ENCODE measurements around the gene SCNN1A.

SCNN1A gene

GRCh38 chr12:6310771-6311610 lies 64.4 kb downstream of the SCNN1A start:
- H3K27me3 ChIP-seq: peaks cover 44% of the 10 kb centered on the region
- H3K4me3 ChIP-seq (ENCODE audit: low read depth in 1 of 2, low read length in 1 of 2): peak overlapping the region; percentile 25 to 53
- H3K4me1 ChIP-seq (ENCODE audit: control insufficient read depth in 1 of 2, insufficient read depth in 1 of 2, low read depth in 1 of 2, low read length in 1 of 2): peaks cover 9 to 17% of the 10 kb centered on the region in 2 experiments
- no peak overlapping the region for H3K27ac ChIP-seq
- no peaks in the 10 kb centered on the region for H3K36me3 ChIP-seq
- H3K9me3 ChIP-seq: no peaks in the 10 kb centered on the region
- TF ChIP-seq, protein P1, sequence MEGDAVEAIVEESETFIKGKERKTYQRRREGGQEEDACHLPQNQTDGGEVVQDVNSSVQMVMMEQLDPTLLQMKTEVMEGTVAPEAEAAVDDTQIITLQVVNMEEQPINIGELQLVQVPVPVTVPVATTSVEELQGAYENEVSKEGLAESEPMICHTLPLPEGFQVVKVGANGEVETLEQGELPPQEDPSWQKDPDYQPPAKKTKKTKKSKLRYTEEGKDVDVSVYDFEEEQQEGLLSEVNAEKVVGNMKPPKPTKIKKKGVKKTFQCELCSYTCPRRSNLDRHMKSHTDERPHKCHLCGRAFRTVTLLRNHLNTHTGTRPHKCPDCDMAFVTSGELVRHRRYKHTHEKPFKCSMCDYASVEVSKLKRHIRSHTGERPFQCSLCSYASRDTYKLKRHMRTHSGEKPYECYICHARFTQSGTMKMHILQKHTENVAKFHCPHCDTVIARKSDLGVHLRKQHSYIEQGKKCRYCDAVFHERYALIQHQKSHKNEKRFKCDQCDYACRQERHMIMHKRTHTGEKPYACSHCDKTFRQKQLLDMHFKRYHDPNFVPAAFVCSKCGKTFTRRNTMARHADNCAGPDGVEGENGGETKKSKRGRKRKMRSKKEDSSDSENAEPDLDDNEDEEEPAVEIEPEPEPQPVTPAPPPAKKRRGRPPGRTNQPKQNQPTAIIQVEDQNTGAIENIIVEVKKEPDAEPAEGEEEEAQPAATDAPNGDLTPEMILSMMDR (IDR thresholded peaks at IDR 0.05): no peak

- H3K27ac ChIP-seq: no peak overlapping the region
- no peak overlapping the region for H3K4me3 ChIP-seq (ENCODE audit: low read depth in 1 of 2, low read length in 1 of 2)
- H3K9me3 ChIP-seq: no peaks in the 10 kb centered on the region
- H3K27me3 ChIP-seq: peaks cover 53% of the 10 kb centered on the region
- H3K36me3 ChIP-seq: no peaks in the 10 kb centered on the region
- TF ChIP-seq, protein P1 (IDR thresholded peaks at IDR 0.05): no peak
- H3K4me1 ChIP-seq (ENCODE audit: control insufficient read depth in 1 of 2, insufficient read depth in 1 of 2, low read depth in 1 of 2, low read length in 1 of 2): peaks cover 9 to 17% of the 10 kb centered on the region in 2 experiments
These were observed 67.8 kb downstream of the SCNN1A start for GRCh38 chr12:6307529-6307928.

DNA sequence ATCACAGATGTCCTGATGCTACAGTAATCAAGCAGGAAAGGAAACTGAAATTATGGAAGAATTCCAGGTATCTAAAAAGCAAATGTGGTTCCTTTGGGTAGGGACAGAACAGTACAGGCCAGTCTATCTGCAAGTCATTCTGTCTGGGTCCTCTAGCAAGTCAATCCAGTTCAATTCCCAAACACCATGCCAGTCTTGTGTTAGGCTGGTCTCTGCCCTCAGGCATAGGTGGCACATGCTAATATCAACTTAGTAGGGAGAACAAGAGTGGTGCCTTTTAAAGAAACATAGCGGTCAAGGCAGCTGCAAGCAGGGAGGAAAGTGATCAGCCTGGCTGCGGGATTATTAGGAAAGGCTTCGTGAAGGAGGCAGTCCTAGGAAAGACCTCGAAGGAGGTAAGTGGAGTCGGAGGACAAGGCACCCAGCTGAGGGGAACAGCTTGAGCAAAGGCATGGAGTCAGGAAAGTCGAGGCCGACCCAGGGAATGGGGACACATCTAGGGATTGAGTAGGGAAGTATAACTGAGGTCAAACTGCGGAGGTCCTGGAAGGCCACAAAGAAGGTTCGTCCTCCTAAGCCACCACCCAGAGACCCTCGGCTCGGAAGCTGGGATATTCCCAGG lies 68.7 kb downstream of the SCNN1A start:
- H3K4me1 ChIP-seq (ENCODE audit: control insufficient read depth in 1 of 2, insufficient read depth in 1 of 2, low read depth in 1 of 2, low read length in 1 of 2): peaks cover 9 to 17% of the 10 kb centered on the region in 2 experiments
- no peak overlapping the region for H3K4me3 ChIP-seq (ENCODE audit: low read depth in 1 of 2, low read length in 1 of 2)
- H3K36me3 ChIP-seq: no peaks in the 10 kb centered on the region
- H3K27me3 ChIP-seq: peaks cover 49% of the 10 kb centered on the region
- H3K27ac ChIP-seq: no peak overlapping the region
- no peaks in the 10 kb centered on the region for H3K9me3 ChIP-seq
- TF ChIP-seq, protein P1 (IDR thresholded peaks at IDR 0.05): no peak

DNA sequence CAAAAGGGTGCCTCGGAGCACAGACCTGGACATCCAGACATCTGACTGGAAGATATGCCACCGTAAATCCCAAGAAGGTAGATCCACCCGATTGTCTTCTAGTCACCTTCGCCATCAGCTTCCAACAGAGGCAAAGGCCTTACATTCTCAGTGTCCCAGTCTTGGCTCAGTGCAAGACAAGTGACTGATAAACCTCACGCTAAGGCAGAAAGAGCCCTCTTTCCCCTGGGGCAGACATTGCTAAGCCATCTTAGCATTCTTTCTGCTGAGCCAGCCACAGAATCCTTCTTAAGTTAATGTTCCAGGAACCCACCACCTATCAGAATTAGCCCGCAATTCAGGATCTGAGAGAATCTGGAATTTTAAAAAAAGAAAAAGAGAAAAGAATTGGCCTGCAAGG lies 69.2 kb downstream of the SCNN1A start:
- Histone ChIP-seq H3K4me3 (ENCODE audit: low read depth in 1 of 2, low read length in 1 of 2) (no peak overlapping the region), H3K27me3 (peaks cover 43% of the 10 kb centered on the region), H3K9me3 (no peaks in the 10 kb centered on the region), H3K27ac (no peak overlapping the region), H3K36me3 (no peaks in the 10 kb centered on the region), H3K4me1 (ENCODE audit: control insufficient read depth in 1 of 2, insufficient read depth in 1 of 2, low read depth in 1 of 2, low read length in 1 of 2) (peaks cover 9 to 17% of the 10 kb centered on the region in 2 experiments)
- TF ChIP-seq, protein P1 (IDR thresholded peaks at IDR 0.05): no peak

DNA sequence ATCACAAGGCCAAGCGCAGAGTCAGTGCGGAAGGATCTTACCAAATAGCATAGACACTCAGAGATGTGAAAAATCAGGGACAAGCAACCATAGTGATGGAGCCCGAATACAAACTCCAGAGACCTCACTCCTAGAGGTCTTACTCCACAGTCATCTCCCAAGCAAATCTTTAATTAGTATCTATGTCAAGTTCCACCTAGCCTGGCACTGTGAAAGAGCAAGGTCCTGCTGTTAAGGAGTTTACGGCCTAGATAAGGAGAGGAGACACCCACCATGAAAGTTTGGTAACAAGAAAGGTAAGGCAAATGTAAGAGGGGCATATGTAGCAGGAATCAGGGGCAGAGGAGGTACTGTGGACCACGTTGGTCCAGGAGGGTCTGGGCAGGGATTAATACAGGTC lies 72.3 kb downstream of the SCNN1A start:
- H3K27ac ChIP-seq: no peak overlapping the region

More for the DNA sequence above, 72.3 kb downstream of the SCNN1A start:
- Histone ChIP-seq H3K36me3 (no peaks in the 10 kb centered on the region), H3K4me3 (ENCODE audit: low read depth in 1 of 2, low read length in 1 of 2) (no peak overlapping the region), H3K9me3 (no peaks in the 10 kb centered on the region), H3K4me1 (ENCODE audit: control insufficient read depth in 1 of 2, insufficient read depth in 1 of 2, low read depth in 1 of 2, low read length in 1 of 2) (peaks cover 5 to 7% of the 10 kb centered on the region in 2 experiments), H3K27me3 (peaks cover 16% of the 10 kb centered on the region)
- TF ChIP-seq, protein P1 (IDR thresholded peaks at IDR 0.05): no peak

Data from neutrophil (primary cell).